CD4-positive, alpha-beta T cell (primary cell): ENCODE results near the gene PBX1. TPM values are rescaled to one million over a fixed set of nuclear protein-coding genes. Genes with fewer than 3 reads are reported as not detected.

Experiments used
- ATAC-seq: fragments of 200-7000 bp; cut with Tn5 transposase; one replicate; pipeline ENCODE4 v1.10.0; 2022; ENCODE audit warnings: mild to moderate bottlenecking; ENCODE audit not compliant: poor library complexity
- CTCF ChIA-PET: fragments of 350-600 bp; sonication (Branson Sonifier 250); formaldehyde crosslinking; loops from one replicate; lab custom pipeline; 2021; ENCODE audit warnings: antibody characterized with exemption, inconsistent platforms; lab: Charles Lee
- POLR2A ChIA-PET: fragments of 350-600 bp; sonication (Branson Sonifier 250); formaldehyde crosslinking; loops from one replicate; lab custom pipeline; 2021; ENCODE audit warnings: antibody characterized with exemption, inconsistent platforms; lab: Charles Lee
- DNase-seq, 14 experiments: peaks; one replicate each; pipeline ENCODE4 v3.0.0-alpha.2; 2013 to 2020; ENCODE audit warnings: mixed read lengths in 2 of 14
- H3K27ac ChIP-seq, 2 donors: one replicate each; pipeline versions ENCODE4 v1.5.1 to v1.7.0; 2013; ENCODE audit warnings: low read length in 2 of 2, low read depth in 1 of 2, mild to moderate bottlenecking in 1 of 2
- H3K27me3 ChIP-seq, 2 experiments: 1 replicate in 1 of 2; 2 replicates in 1 of 2; pipeline versions ENCODE4 v1.6.1 to v1.7.0; 2013; ENCODE audit warnings: low read length in 2 of 2, control low read depth in 1 of 2, mild to moderate bottlenecking in 1 of 2, moderate library complexity in 1 of 2; ENCODE audit not compliant: insufficient read depth in 2 of 2, control insufficient read depth in 1 of 2
- H3K36me3 ChIP-seq: one replicate; pipeline ENCODE4 v1.6.1; 2013; ENCODE audit warnings: low read length, control low read depth; ENCODE audit not compliant: insufficient read depth
- H3K4me1 ChIP-seq: one replicate; pipeline ENCODE4 v1.6.1; 2013; ENCODE audit warnings: low read length, control low read depth; ENCODE audit not compliant: insufficient read depth
- H3K4me3 ChIP-seq: one replicate; pipeline ENCODE4 v1.5.1; 2013; ENCODE audit warnings: mild to moderate bottlenecking, low read length, moderate library complexity
- H3K9me3 ChIP-seq, 2 experiments: 1 replicate in 1 of 2; 2 replicates in 1 of 2; pipeline versions ENCODE4 v1.6.1 to v1.7.0; 2013; ENCODE audit warnings: low read length in 2 of 2, mild to moderate bottlenecking in 2 of 2, control low read depth in 1 of 2, moderate library complexity in 1 of 2; ENCODE audit not compliant: control insufficient read depth in 1 of 2, insufficient read depth in 1 of 2
- H3K27ac Mint-ChIP-seq: one replicate; pipeline ENCODE4 v1.8.0; 2020; ENCODE audit warnings: mixed read lengths
- H3K27me3 Mint-ChIP-seq: one replicate; pipeline ENCODE4 v1.8.0; 2021; ENCODE audit warnings: mixed read lengths
- H3K36me3 Mint-ChIP-seq: one replicate; pipeline ENCODE4 v1.8.0; 2021; ENCODE audit warnings: low read depth, mixed read lengths
- H3K4me1 Mint-ChIP-seq: one replicate; pipeline ENCODE4 v1.8.0; 2021; ENCODE audit warnings: low read depth, mixed read lengths
- H3K4me3 Mint-ChIP-seq: one replicate; pipeline ENCODE4 v1.8.0; 2020; ENCODE audit warnings: mild to moderate bottlenecking, mixed read lengths
- H3K9me3 Mint-ChIP-seq: one replicate; pipeline ENCODE4 v1.8.0; 2020; ENCODE audit warnings: mixed read lengths
- CTCF ChIP-seq: fragments of 200-600 bp; IDR thresholded peaks from one replicate; pipeline ENCODE4 v1.8.0; 2022; ENCODE audit warnings: antibody characterized with exemption, mild to moderate bottlenecking
- intact Hi-C, 2 experiments: fragments of 100-400 bp; cut with DNase I in 1 of 2; cut with micrococcal nuclease in 1 of 2; formaldehyde crosslinking; loops; one replicate each; pipeline versions ENCODE4 v1.15.1 to v1.9.0; 2023 to 2025; cut with DNase I, micrococcal nuclease
- total RNA-seq, 174 experiments: library from RNA in 2 of 174; stranded (reverse) in 2 of 174; gene quantifications; one replicate each; pipeline ENCODE4 v1.2.3 and lab custom pipeline; 2021 to 2026

PBX1 gene
- total RNA-seq, 2 experiments from 2014 or later, result 0.64 to 0.96 TPM

GRCh38 chr1:164604541-164604940 is 45.6 kb downstream of the PBX1 start:
- no peaks in the 10 kb centered on the region for H3K4me1 ChIP-seq
- H3K27me3 Mint-ChIP-seq, result no peaks in the 10 kb centered on the region

GRCh38 chr1:164605254-164606091 is 46.5 kb downstream of the PBX1 start:
- Mint-ChIP-seq H3K4me1 (no peaks in the 10 kb centered on the region), H3K27me3 (no peaks in the 10 kb centered on the region), H3K9me3 (no peaks in the 10 kb centered on the region), H3K4me3 (no peak overlapping the region), H3K27ac (no peak overlapping the region), H3K36me3 (no peaks in the 10 kb centered on the region)
- TF ChIP-seq CTCF, result no peak
- intact Hi-C loops, result no loop called here
- H3K4me1 ChIP-seq, result no peaks in the 10 kb centered on the region
- H3K4me3 ChIP-seq, result no peak overlapping the region
- H3K27ac ChIP-seq, result no peak overlapping the region
- H3K36me3 ChIP-seq, result no peaks in the 10 kb centered on the region
- peaks cover 0 to 4% of the 10 kb centered on the region in 2 experiments for H3K9me3 ChIP-seq
- H3K27me3 ChIP-seq, result no peaks in the 10 kb centered on the region
- DNase-seq (no peak), ATAC-seq (no peak)
- ChIA-PET CTCF (no interaction called here), POLR2A (no interaction called here)

More at GRCh38 chr1:164604541-164604940, 45.6 kb downstream of the PBX1 start:
- Mint-ChIP-seq H3K9me3 (no peaks in the 10 kb centered on the region), H3K36me3 (no peaks in the 10 kb centered on the region), H3K27ac (no peak overlapping the region), H3K4me3 (no peak overlapping the region), H3K4me1 (no peaks in the 10 kb centered on the region)
- Histone ChIP-seq H3K27ac (no peak overlapping the region), H3K27me3 (no peaks in the 10 kb centered on the region), H3K4me3 (no peak overlapping the region), H3K9me3 (peaks cover 0 to 4% of the 10 kb centered on the region in 2 experiments), H3K36me3 (no peaks in the 10 kb centered on the region)
- TF ChIP-seq CTCF, result no peak
- ChIA-PET POLR2A (no interaction called here), CTCF (no interaction called here)
- intact Hi-C loops, result no loop called here
- ATAC-seq (no peak), DNase-seq (no peak)

GRCh38 chr1:164607351-164607750 is 48.4 kb downstream of the PBX1 start:
- ChIA-PET POLR2A (no interaction called here), CTCF (no interaction called here)
- Mint-ChIP-seq H3K36me3 (no peaks in the 10 kb centered on the region), H3K27me3 (no peaks in the 10 kb centered on the region), H3K4me3 (no peak overlapping the region), H3K9me3 (no peaks in the 10 kb centered on the region), H3K4me1 (no peaks in the 10 kb centered on the region), H3K27ac (no peak overlapping the region)
- Histone ChIP-seq H3K4me1 (no peaks in the 10 kb centered on the region), H3K27me3 (no peaks in the 10 kb centered on the region), H3K36me3 (no peaks in the 10 kb centered on the region), H3K9me3 (no peaks in the 10 kb centered on the region), H3K27ac (no peak overlapping the region), H3K4me3 (no peak overlapping the region)
- intact Hi-C loops, result no loop called here
- ATAC-seq (no peak), DNase-seq (no peak)
- TF ChIP-seq CTCF, result no peak
